Measurements from ENCODE around the gene SPATA13. TPM values are rescaled to one million over a fixed set of nuclear protein-coding genes. Genes with fewer than 3 reads are reported as not detected.

SPATA13 gene
- total RNA-seq, 1 experiment from 2014 or later = 14.1 TPM

GRCh38 chr13:24212254-24212653 is 51.7 kb downstream of the SPATA13 start:
- H3K79me2 ChIP-seq (ENCODE audit: insufficient read depth, low read length) = peaks cover 6% of the 10 kb centered on the region; the same call in 1 of the 2 replicates
- H3K27ac Mint-ChIP-seq = peak overlapping the region in 1 of 3 experiments; percentile 25; a peak in 2 of 7 replicates
- H3K27me3 Mint-ChIP-seq (ENCODE audit: low read depth) = no peaks in the 10 kb centered on the region
- H3K36me3 Mint-ChIP-seq (ENCODE audit: insufficient read depth in 1 of 3, low read depth in 3 of 3) = peaks cover 0 to 2% (median 0%) of the 10 kb centered on the region in 3 experiments; a peak in 3 of 7 replicates
- no peak overlapping the region for H2BK120ac ChIP-seq (ENCODE audit: low read depth, low read length, poor library complexity, severe bottlenecking)
- no peak overlapping the region for H2AK5ac ChIP-seq (ENCODE audit: insufficient read length, low read length)
- H3K4me1 Mint-ChIP-seq = peaks cover 25 to 33% of the 10 kb centered on the region in 2 experiments
- H3K4ac ChIP-seq (ENCODE audit: low read depth, low read length) = no peak overlapping the region
- no peak overlapping the region for H3K9ac ChIP-seq (ENCODE audit: extremely low read depth, insufficient read length, low read length)
- TF ChIP-seq CTCF (conservative IDR thresholded peaks at IDR 0.05) = no peak
- no peak overlapping the region for H3K4me2 ChIP-seq (ENCODE audit: insufficient read depth, insufficient read length, low read length)
- H4K5ac ChIP-seq (ENCODE audit: insufficient read length, low read depth, low read length) = no peak overlapping the region
- no peak overlapping the region for H2BK12ac ChIP-seq (ENCODE audit: insufficient read length, low read depth, low read length)
- H3K27me3 ChIP-seq (ENCODE audit: insufficient read depth, low read length) = no peaks in the 10 kb centered on the region
- no peaks in the 10 kb centered on the region for H3K23me2 ChIP-seq (ENCODE audit: insufficient read length, low read depth, low read length, poor library complexity, severe bottlenecking)
- DNase-seq = no peak
- no peak overlapping the region for H2BK5ac ChIP-seq (ENCODE audit: insufficient read length, low read length)
- H3K79me1 ChIP-seq (ENCODE audit: insufficient read depth, low read depth, low read length, poor library complexity, severe bottlenecking) = no peaks in the 10 kb centered on the region
- peaks cover 7% of the 10 kb centered on the region; the same call in 1 of the 2 replicates for H3K4me1 ChIP-seq (ENCODE audit: insufficient read depth, low read length)
- no peak overlapping the region for H4K91ac ChIP-seq (ENCODE audit: insufficient read length, low read depth, low read length)
- no peak overlapping the region for H2BK20ac ChIP-seq (ENCODE audit: low read depth, low read length, poor library complexity, severe bottlenecking)
- no peak overlapping the region for H3K56ac ChIP-seq (ENCODE audit: insufficient read length, low read depth, low read length)
- no peak overlapping the region for H3K23ac ChIP-seq (ENCODE audit: insufficient read length, low read depth, low read length)
- no peaks in the 10 kb centered on the region for H3K9me3 Mint-ChIP-seq
- no peak overlapping the region for H4K8ac ChIP-seq (replicated peaks; ENCODE audit: insufficient read length, low read depth, low read length)
- no peak overlapping the region for H3K4me3 Mint-ChIP-seq
- no peaks in the 10 kb centered on the region for H4K20me1 ChIP-seq (ENCODE audit: control insufficient read depth, insufficient read depth, insufficient read length)
- no peaks in the 10 kb centered on the region for H3K9me3 ChIP-seq (ENCODE audit: control insufficient read depth, low read depth, low read length)
- H3T11ph ChIP-seq (ENCODE audit: low read length) = no peak overlapping the region
- H3K14ac ChIP-seq (ENCODE audit: insufficient read depth, low read length) = no peak overlapping the region
- WGBS (ENCODE audit: extremely low coverage, insufficient read length, low lambda C conversion rate) = no CpG with 5 or more reads among the region's 5 CpGs
- no peak overlapping the region for H3K18ac ChIP-seq (ENCODE audit: insufficient read length, low read depth, low read length)
- no peak overlapping the region for H3K27ac ChIP-seq (ENCODE audit: insufficient read length, low read depth, low read length)
- no peak overlapping the region for H2BK15ac ChIP-seq (ENCODE audit: low read depth, low read length)
- no peak overlapping the region for H2AFZ ChIP-seq (ENCODE audit: low read length)

All from H9 (cell line).